ENCODE measurements around the gene PON2. TPM values are rescaled to one million over a fixed set of nuclear protein-coding genes. Genes with fewer than 3 reads are reported as not detected.
"Not testable (repeated sequence)": the region's sequence is repeated elsewhere in the genome, so short reads cannot be mapped to it uniquely, and the experiment has no call there.

Gene PON2
- total and polyA plus RNA-seq, 10 of the 15 experiments (the other 5 are each of a cell fraction or from before 2014, with no cell fraction given) = 22.9 to 127 (median 46.1) TPM

DNA sequence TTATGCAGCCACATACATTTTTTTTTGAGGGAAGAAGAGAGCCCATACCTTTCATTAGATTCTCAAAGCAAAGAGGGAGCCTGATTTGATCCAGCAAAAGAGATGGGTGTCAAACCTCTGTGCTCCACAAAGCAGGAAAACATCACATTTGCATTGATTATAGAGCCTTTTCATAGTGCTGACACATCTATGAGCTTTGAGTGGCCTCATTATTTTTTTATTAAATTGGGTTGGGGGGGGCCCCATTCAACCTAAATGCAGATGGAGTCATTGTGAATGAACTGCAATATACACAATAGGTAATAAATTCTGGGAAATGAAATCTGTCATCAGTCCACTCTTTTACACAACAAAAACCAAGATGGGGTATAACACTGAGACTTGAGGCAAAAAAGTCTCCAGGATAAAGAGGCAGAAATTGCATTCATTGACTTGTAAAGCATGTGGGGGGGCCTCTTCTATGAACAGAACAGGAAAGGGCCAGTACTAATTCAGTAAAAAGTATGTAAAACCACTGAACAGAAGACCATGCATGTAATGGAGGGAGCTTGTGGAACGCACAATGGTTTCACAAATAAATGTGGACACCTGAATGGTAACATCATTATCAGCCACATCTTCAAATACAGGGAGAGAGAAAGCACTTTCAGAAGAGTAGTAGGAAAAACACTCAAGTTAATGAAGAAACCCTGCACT, 33.2 kb upstream of the PON2 start (continued):
- no peak for TF ChIP-seq MTA2 (IDR thresholded peaks at IDR 0.05; ENCODE audit: low read depth)

- WGBS (ENCODE audit: insufficient coverage, insufficient replicate concordance, low lambda C conversion rate, missing lambda C conversion rate) = 13% methylated on average over 2 of the region's 2 CpGs
- SMC1A ChIA-PET (ENCODE audit: uncharacterized antibody, unreplicated experiment) = interaction anchor here (3.5 kb wide), 1 partner anchor 16 kb away, joined by 10 read pairs; no protein-coding TSS in a partner anchor
These were observed 25.8 kb upstream of the PON2 start for GRCh38 chr7:95460653-95461052.

DNA sequence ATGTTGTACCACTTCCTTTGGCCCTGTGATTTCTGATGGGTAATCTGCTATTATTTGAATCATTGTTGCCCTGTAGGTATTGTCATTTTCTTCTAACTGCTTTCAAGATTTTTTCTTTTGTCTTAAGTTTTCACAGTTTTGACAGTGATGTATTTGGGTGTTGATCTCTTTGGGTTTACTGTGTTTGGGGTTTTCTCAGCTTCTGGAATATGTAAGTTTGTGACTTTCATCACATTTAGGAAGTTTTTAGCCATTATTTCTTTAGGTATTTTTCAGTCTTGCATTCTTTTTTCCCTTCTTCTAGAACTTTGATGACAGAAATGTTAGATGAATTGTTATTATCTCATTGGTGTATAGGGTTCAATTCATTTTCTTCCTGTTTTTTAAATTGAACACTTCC, 23.1 kb upstream of the PON2 start:
- Histone ChIP-seq H2AFZ (ENCODE audit: control insufficient read depth, low read depth, low read length) (no peak overlapping the region), H4K20me1 (ENCODE audit: control insufficient read depth, insufficient read depth) (no peaks in the 10 kb centered on the region), H3K9ac (ENCODE audit: control insufficient read depth, insufficient read depth, low read length) (no peak overlapping the region), H3K36me3 (ENCODE audit: control insufficient read depth in 2 of 2, insufficient read depth in 2 of 2, low read length in 1 of 2) (no peaks in the 10 kb centered on the region), H3K9me3 (replicated peaks; ENCODE audit: control insufficient read depth, insufficient read depth, low read length) (peaks cover 3% of the 10 kb centered on the region; the same call in 2 of the 3 replicates), H3K27me3 (replicated peaks in 1 of 2; ENCODE audit: control insufficient read depth in 2 of 2, insufficient read depth in 2 of 2, low read length in 1 of 2) (no peaks in the 10 kb centered on the region), H3K27ac (ENCODE audit: control insufficient read depth, insufficient read depth) (no peak overlapping the region), H3K79me2 (ENCODE audit: control insufficient read depth, insufficient read depth, low read length) (no peaks in the 10 kb centered on the region), H3K4me1 (ENCODE audit: control insufficient read depth, insufficient read depth, low read length) (no peaks in the 10 kb centered on the region), H3K4me2 (ENCODE audit: control insufficient read depth, insufficient read depth) (no peak overlapping the region), H3K4me3 (no peak overlapping the region)
- FAIRE-seq (no peak), DNase-seq (ENCODE audit: low read depth, low spot score) (no peak), ATAC-seq (no peak)
- in situ Hi-C loops (cut with MboI) = no loop called here
- POLR2A ChIA-PET = no interaction called here
- BruUV-seq (replicated peaks) = no TSS peak
- intact Hi-C loops (cut with micrococcal nuclease; ENCODE audit: unreplicated experiment) = no loop called here
- RAD21 ChIA-PET (ENCODE audit: unreplicated experiment) = interaction anchor here (0.7 kb wide), 1 partner anchor 12 kb away, joined by 3 read pairs; no protein-coding TSS in a partner anchor
- CTCF ChIA-PET = no interaction called here
- SMC1A ChIA-PET (ENCODE audit: uncharacterized antibody, unreplicated experiment) = interaction anchor here (1.7 to 3.5 kb wide), 2 partner anchors 12 to 19 kb away, joined by 6 to 10 read pairs; no protein-coding TSS in a partner anchor
- TF ChIP-seq ZNF384 (IDR thresholded peaks at IDR 0.05; ENCODE audit: borderline replicate concordance, low read depth, low read length) (no peak), CHD1 (IDR thresholded peaks at IDR 0.05; ENCODE audit: low read depth, low read length) (no peak), NFIC (IDR thresholded peaks at IDR 0.05; ENCODE audit: low read depth, low read length) (no peak), IRF4 (IDR thresholded peaks at IDR 0.05; ENCODE audit: low read depth, low read length) (no peak), IKZF2 (IDR thresholded peaks at IDR 0.05) (no peak), NR2C1 (IDR thresholded peaks at IDR 0.05) (no peak), ZNF207 (IDR thresholded peaks at IDR 0.05; ENCODE audit: borderline replicate concordance) (no peak), YY1 (IDR thresholded peaks at IDR 0.05; ENCODE audit: low read depth, low read length) (no peak)
- TF ChIP-seq, protein P1, sequence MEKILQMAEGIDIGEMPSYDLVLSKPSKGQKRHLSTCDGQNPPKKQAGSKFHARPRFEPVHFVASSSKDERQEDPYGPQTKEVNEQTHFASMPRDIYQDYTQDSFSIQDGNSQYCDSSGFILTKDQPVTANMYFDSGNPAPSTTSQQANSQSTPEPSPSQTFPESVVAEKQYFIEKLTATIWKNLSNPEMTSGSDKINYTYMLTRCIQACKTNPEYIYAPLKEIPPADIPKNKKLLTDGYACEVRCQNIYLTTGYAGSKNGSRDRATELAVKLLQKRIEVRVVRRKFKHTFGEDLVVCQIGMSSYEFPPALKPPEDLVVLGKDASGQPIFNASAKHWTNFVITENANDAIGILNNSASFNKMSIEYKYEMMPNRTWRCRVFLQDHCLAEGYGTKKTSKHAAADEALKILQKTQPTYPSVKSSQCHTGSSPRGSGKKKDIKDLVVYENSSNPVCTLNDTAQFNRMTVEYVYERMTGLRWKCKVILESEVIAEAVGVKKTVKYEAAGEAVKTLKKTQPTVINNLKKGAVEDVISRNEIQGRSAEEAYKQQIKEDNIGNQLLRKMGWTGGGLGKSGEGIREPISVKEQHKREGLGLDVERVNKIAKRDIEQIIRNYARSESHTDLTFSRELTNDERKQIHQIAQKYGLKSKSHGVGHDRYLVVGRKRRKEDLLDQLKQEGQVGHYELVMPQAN (conservative IDR thresholded peaks at IDR 0.05) = no peak
- TF ChIP-seq, protein P2, sequence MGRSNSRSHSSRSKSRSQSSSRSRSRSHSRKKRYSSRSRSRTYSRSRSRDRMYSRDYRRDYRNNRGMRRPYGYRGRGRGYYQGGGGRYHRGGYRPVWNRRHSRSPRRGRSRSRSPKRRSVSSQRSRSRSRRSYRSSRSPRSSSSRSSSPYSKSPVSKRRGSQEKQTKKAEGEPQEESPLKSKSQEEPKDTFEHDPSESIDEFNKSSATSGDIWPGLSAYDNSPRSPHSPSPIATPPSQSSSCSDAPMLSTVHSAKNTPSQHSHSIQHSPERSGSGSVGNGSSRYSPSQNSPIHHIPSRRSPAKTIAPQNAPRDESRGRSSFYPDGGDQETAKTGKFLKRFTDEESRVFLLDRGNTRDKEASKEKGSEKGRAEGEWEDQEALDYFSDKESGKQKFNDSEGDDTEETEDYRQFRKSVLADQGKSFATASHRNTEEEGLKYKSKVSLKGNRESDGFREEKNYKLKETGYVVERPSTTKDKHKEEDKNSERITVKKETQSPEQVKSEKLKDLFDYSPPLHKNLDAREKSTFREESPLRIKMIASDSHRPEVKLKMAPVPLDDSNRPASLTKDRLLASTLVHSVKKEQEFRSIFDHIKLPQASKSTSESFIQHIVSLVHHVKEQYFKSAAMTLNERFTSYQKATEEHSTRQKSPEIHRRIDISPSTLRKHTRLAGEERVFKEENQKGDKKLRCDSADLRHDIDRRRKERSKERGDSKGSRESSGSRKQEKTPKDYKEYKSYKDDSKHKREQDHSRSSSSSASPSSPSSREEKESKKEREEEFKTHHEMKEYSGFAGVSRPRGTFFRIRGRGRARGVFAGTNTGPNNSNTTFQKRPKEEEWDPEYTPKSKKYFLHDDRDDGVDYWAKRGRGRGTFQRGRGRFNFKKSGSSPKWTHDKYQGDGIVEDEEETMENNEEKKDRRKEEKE (IDR thresholded peaks at IDR 0.05) = no peak

More at GRCh38 chr7:95460653-95461052, 25.8 kb upstream of the PON2 start:
- FAIRE-seq; H4K20me1 ChIP-seq (ENCODE audit: control insufficient read depth, insufficient read depth); BruUV-seq (replicated peaks); DNase-seq (ENCODE audit: low read depth, low spot score); H3K4me1 ChIP-seq (ENCODE audit: control insufficient read depth, insufficient read depth, low read length); H3K4me2 ChIP-seq (ENCODE audit: control insufficient read depth, insufficient read depth); H3K4me3 ChIP-seq; H3K27me3 ChIP-seq (replicated peaks in 1 of 2; ENCODE audit: control insufficient read depth in 2 of 2, insufficient read depth in 2 of 2, low read length in 1 of 2); H3K79me2 ChIP-seq (ENCODE audit: control insufficient read depth, insufficient read depth, low read length); H3K9ac ChIP-seq (ENCODE audit: control insufficient read depth, insufficient read depth, low read length); POLR2A ChIA-PET; H2AFZ ChIP-seq (ENCODE audit: control insufficient read depth, low read depth, low read length); H3K36me3 ChIP-seq (ENCODE audit: control insufficient read depth in 2 of 2, insufficient read depth in 2 of 2, low read length in 1 of 2); intact Hi-C loops (cut with micrococcal nuclease; ENCODE audit: unreplicated experiment); H3K9me3 ChIP-seq (replicated peaks; ENCODE audit: control insufficient read depth, insufficient read depth, low read length); H3K27ac ChIP-seq (ENCODE audit: control insufficient read depth, insufficient read depth); ATAC-seq; in situ Hi-C loops (cut with MboI); RAD21 ChIA-PET (ENCODE audit: unreplicated experiment): not testable (repeated sequence)
- CTCF ChIA-PET = interaction anchor here (1.6 kb wide), 1 partner anchor 16 kb away, joined by 4 read pairs; no protein-coding TSS in a partner anchor
